Hindlimb muscle (tissue), 1 donor: ENCODE data around the gene KCNQ1OT1. TPM values are rescaled to one million over a fixed set of nuclear protein-coding genes. Genes with fewer than 3 reads are reported as not detected.

Experiments used
- DNase-seq: peaks from one replicate; pipeline ENCODE4 v3.0.0-alpha.2; 2013
- polyA plus RNA-seq: library from polyadenylated mRNA; unstranded; fragments of 120-200 nt; gene quantifications from one replicate; pipeline ENCODE4 v1.2.1, GENCODE V29; 2013; ENCODE audit not compliant: insufficient read length

KCNQ1OT1 gene
- polyA plus RNA-seq, 1 donor = 1.3 TPM

DNA sequence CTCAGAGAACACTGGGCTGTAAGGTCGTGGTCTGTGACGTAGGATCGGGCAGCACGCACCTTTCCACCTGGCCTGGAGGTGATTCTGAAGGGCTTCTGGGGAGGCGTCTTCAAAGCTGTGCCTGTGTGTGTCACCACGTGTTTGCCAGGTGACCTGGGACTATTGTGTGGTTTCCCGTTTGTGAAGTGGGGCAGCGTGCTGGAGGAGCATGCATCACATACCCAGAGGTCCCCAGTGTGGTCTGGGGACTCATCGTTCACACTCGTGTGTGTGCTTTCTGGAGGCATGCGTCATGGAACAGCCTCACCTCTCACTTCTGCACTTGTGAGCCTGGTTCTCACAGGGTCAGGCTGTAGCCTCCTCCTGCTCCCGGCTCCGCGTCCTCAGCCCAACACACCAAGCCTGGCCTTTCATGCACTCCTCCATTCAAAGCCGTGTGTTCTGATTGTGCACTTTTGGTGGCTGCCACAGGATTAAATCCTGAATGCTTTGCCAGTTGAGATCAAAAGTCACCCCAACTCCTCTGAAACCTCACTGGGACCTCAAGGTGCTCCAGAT lies 106.3 kb downstream of the KCNQ1OT1 start:
- no peak for DNase-seq

- no peak for DNase-seq
Measured at GRCh38 chr11:2592559-2593392, 107.0 kb downstream of the KCNQ1OT1 start.

GRCh38 chr11:2591805-2592204 lies 108.0 kb downstream of the KCNQ1OT1 start:
- DNase-seq = no peak

DNA sequence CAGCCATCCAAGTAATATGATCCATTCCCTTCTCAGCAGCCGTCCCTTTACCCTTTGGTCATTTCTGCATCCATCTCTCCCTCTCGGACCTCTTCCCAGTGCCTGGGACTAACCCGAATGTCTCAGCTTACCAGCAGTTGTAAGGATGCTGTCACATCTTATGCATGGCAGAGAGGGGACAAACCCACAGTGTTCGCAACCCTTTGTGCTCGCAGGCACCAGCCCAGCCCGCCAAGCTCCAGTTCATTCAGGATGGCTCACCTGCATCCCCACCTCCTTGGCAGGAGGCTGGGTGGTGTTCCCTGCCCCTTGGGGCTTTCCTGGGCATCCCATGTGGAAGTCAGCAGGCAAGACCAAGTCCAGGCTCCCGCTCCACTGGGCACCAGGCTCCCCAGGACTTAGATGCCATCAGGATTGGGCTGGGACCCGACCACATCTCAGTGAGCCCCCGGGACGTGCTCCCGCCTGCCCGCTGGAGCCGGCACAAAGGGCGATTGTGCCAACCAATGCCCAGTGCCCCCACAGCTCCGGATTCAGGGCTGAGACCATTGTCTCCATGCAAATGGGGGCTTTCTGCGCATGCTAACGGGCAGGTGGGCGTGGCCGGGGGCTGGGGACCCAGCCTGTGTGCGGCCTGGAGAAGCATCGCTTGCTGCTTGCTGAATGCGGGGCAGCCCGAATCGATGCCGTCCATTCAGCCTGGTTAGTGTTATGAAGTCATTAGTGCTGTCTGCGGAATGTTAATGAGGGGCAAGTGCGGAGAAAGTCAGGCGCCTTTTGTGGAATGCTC lies 108.6 kb downstream of the KCNQ1OT1 start:
- DNase-seq = no peak

DNA sequence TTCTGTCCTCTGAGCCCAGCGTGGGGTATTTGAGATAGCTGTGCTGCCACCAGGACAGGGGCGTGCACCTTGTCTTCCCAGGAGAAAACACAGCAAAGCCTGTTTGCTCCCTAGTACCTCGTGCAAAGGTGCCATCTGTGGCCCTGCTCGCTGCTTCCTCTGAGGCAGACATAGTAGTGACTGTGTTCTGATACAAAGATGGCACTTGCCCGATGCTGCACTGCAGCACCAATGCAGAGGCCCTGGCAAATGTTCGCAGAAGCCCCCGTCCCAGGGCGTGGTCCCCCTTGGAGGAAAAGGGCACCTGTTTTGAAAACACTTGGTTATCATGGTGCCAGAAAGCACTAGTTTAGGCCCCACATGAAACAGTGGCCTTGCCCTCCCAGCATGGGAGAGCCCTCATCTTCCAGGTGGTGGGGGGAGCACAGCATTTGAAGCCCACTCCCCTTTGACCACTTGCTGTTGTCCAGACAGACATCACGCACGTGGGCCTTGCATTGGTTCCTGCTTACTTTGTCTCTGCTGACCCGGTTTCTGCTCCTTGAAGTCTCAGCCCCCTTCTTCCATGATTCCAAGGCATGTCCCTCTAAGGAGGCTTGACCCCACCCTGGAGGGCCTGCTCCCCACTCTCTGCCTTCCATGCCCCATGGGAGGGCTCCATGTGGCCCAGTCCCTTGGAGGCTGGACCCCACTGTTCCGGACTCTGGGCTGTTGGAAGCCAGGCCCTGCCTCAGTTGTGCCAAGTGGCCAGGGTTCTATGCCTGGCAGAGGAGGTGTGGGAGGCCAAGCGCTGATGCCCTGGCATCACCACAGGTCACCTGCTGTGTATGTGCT lies 109.4 kb downstream of the KCNQ1OT1 start:
- no peak for DNase-seq

DNA sequence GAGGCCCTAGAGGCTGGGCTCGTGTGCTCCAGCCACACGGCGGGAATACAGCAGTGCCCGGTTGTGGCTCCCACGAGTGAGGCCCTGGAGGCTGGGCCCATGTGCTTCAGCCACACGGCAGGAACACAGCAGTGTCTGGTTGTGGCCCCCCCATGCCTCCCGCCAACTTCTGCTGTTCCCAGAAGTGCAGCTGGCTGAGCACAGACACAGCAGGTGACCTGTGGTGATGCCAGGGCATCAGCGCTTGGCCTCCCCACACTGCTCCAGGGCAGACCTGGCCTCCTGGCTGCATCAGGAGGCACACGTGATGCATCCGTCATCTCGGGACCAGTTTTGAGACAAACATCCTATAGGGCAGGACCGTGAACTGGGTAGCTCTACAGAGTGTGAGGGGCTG lies 110.3 kb downstream of the KCNQ1OT1 start:
- DNase-seq = no peak

GRCh38 chr11:2588809-2589537 lies 110.8 kb downstream of the KCNQ1OT1 start:
- no peak for DNase-seq

DNA sequence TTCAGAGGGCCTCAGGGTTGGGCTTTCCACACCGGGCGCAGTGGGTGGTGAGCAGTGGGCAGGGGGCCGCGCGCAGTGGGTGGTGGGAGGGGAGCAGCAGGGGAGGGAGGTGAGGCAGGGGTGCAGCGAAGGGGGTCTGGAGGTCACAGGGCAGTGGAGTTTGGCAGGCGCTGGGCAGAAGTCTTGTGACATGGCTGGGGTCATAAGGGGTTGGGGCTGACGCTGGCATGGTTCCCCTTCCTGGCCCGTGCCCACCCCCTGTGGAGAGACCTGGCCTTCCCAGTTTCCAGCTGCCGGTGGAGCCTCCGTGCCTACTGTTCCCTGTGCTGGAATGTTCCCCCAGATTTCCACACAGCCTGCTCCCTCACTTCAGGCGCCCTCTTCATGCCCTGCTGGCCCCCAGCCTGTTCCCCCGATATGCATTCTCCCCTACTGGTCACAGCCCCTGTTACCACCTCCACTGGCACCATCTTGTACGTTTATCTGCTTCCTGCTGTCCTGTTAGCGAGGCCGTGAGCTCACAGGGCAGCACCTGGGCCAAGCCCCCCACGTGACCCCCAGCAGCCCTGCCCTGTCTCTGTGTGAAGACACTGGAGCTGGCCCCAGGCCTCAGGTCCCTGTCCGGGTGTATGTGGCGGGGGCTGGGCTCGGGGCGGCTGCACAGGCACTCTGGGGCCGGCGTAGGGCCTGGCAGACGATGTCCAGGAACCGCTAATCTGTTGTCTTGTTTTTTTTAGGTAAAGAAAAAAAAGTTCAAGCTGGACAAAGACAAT lies 111.6 kb downstream of the KCNQ1OT1 start:
- DNase-seq = no peak

GRCh38 chr11:2587132-2587930 lies 112.5 kb downstream of the KCNQ1OT1 start:
- no peak for DNase-seq

GRCh38 chr11:2586793-2587131 lies 113.0 kb downstream of the KCNQ1OT1 start:
- no peak for DNase-seq

- no peak for DNase-seq
Measured at GRCh38 chr11:2586087-2586792, 113.6 kb downstream of the KCNQ1OT1 start.

DNA sequence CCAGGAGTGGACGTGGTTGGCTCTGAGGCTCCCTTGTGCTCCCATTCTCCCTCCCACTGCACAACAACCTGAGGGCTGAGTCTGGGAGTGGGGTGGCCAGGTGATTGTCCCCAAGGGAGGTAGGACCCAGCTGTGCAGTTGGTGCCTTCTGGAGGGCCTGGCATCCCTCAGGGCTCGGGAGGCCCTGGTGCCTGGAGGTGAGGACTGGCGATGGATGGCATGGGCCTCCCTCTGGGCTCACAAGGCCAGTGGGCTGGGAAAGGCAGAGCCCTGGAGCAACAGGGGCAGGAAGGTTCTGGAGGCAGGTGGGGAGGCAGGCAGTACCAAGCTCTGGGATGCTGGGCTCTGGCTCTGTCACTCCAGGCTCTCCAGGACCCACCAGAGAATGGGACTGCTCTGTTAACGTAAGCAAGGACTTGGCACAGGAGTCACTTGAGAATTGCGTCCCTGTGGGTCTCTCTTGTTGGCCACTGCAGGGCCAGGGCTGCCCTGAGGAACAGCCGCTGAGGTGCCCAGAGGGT lies 114.2 kb downstream of the KCNQ1OT1 start:
- DNase-seq = no peak

- no peak for DNase-seq
Measured at GRCh38 chr11:2584812-2585565, 114.8 kb downstream of the KCNQ1OT1 start.

- no peak for DNase-seq
Measured at GRCh38 chr11:2584434-2584811, 115.4 kb downstream of the KCNQ1OT1 start.

DNA sequence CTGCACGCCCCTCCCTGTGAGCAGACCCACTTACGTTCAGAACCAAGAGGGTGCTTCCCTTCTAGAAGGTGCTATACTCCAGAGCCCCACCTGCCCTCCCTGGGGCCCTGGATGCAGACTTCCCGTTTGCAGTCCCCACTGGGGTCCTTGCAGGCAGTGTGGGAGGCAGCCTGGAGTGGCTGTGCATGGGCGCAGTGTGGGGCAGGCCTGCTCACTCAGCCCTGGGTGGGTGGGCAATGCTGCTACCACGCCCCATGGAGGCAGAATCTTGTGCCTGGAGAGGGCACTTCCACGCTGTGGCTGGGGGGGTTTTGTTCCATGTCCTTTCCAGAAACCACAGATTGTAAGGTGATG lies 116.2 kb downstream of the KCNQ1OT1 start:
- no peak for DNase-seq

DNA sequence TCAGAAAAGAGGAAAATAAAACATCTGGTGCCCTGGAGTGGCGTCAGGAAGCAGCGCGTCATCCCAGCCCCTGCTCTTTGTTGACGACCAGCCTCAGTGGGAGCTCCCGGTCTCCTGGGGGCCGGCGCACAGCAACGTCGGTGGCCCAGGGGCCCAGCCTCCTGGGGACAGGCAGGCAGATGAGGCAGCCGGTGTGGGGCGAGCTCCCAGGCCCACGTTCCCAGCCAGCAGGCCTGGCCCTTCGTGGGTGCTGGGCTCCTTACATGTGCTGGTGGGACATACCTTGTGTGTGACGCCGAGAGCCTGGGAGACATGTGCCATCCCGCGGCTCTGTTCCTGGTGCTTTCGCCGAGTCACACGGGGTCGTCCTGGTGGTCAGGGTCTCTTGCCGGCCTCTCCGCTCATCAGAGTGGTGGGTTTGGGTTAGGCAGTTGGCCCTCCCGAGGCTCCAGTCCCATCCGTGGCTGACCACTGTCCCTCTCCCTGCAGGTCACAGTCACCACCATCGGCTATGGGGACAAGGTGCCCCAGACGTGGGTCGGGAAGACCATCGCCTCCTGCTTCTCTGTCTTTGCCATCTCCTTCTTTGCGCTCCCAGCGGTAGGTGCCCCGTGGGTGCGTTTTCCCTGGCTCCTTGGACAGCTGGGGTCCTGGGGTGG lies 116.7 kb downstream of the KCNQ1OT1 start:
- no peak for DNase-seq

DNA sequence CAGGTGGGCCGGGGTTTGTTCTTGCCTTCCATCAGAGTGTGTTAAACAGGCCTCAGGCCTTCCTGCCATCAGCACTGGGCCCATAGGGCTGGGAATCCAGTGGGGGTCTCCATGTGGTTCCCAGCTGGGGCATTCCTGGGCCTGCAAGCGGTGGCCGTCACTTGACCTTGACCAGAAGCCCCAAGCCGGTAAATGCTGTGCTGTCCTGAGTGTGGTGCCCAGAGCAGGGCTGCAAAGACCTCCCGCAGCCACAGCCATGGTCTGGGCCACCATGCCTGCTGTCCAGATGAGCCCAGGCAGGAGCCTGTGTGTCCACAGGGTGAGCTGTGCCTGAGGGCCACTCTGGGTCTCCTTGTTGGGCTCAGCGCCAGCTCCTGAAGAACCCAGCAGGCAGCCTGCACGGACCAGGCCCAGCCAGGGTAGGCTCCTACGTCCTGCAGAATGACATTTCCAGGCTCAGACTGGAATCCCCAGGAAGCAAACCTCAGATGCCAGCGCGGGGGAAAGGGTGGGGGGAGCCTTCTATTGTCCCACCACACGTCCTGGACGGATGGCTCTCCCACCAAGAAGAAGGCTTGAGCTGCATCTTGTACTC lies 117.3 kb downstream of the KCNQ1OT1 start:
- DNase-seq = no peak

DNA sequence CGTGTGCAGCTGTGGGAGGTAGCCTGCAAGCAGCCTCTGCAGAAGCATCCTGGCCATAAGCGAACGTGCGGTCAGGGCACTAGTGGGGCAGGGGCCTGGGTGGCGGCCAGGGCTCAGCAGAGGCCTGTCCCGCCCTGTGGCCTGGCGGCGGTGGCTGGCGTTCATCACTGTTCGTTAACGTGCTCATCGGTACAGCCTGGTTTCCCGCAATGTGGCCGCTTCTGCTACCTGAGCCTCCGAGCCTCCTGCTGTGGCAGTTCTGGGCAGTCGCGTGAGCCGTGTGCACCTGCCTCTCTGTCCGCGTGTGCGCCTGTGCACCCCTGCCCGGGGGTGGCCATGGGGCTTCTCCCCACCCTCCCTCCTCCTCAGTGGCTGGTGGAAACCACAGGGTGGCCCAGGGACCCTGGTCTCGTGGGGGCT lies 117.9 kb downstream of the KCNQ1OT1 start:
- no peak for DNase-seq
